Cardiac fibroblast (primary cell): Measurements from ENCODE around the gene ITGA7.

Source experiments
- DNase-seq, 2 donors: peaks; one replicate each; pipeline versions ENCODE4 v3.0.0 to v3.0.0-alpha.2; 2010; ENCODE audit warnings: low read depth in 2 of 2
- H3K4me3 ChIP-seq, 2 donors: replicated peaks in 1 of 2; 1 replicate in 1 of 2; 2 replicates in 1 of 2; pipeline ENCODE4 v1.5.1; 2011; ENCODE audit warnings: low read depth in 2 of 2, low read length in 2 of 2, mild to moderate bottlenecking in 2 of 2, moderate library complexity in 1 of 2
- TF ChIP-seq, protein P1 (sequence below): IDR thresholded peaks from one replicate; pipeline ENCODE4 v1.5.1; 2011; ENCODE audit warnings: low read depth, mild to moderate bottlenecking, low read length, inconsistent platforms

ITGA7 gene

GRCh38 chr12:55744340-55745030 is 36.8 kb upstream of the ITGA7 start:
- peak overlapping the region; percentile 63 to 66 for H3K4me3 ChIP-seq
- TF ChIP-seq, protein P1, sequence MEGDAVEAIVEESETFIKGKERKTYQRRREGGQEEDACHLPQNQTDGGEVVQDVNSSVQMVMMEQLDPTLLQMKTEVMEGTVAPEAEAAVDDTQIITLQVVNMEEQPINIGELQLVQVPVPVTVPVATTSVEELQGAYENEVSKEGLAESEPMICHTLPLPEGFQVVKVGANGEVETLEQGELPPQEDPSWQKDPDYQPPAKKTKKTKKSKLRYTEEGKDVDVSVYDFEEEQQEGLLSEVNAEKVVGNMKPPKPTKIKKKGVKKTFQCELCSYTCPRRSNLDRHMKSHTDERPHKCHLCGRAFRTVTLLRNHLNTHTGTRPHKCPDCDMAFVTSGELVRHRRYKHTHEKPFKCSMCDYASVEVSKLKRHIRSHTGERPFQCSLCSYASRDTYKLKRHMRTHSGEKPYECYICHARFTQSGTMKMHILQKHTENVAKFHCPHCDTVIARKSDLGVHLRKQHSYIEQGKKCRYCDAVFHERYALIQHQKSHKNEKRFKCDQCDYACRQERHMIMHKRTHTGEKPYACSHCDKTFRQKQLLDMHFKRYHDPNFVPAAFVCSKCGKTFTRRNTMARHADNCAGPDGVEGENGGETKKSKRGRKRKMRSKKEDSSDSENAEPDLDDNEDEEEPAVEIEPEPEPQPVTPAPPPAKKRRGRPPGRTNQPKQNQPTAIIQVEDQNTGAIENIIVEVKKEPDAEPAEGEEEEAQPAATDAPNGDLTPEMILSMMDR: no peak
- no peak for DNase-seq

- peak; percentile 68 to 74 for DNase-seq
- peak overlapping the region; percentile 63 to 66 for H3K4me3 ChIP-seq
- TF ChIP-seq, protein P1: peak; percentile 2
Measured at GRCh38 chr12:55743406-55744339, 36.0 kb upstream of the ITGA7 start.

DNA sequence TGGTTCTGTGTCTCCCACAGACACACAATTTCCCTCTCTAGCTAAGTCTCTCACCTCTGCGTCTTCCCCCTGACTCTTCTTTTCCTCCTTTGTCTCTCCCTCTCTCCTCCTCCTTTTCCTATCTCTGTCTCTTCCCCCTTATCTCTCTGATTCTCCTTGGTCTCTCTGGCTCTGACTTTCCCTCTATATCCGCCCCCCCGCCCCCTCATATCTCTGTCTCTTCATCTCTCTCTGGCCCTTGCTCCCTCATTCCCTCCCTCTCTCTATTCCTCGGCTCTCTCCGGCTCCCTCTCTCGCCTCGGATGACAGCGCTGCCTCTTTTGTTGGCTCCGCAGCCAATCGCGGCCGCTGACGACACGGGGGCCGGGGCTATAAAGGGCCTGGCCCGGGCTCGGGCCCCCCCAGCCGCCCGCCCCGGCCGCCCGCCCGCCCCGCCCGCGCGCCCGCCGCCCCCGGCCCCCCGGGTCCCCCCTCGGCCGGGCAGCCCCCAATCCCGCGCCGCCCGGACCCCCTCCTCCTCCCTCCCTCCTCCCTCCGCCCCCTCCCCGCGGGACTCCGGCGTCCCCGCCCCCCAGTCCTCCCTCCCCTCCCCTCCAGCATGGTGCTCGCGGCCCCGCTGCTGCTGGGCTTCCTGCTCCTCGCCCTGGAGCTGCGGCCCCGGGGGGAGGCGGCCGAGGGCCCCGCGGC is 35.2 kb upstream of the ITGA7 start, which contains the start of gene GDF11:
TSS of gene GDF11 (plus strand) at position 404 of the 687 bp plus-strand sequence. CDS start at position 599, 195 bp downstream.
- TF ChIP-seq, protein P1: no peak
- H3K4me3 ChIP-seq: peak within 1 kb of the TSS; percentile 63 to 66
- DNase-seq: peak; percentile 73 to 82

DNA sequence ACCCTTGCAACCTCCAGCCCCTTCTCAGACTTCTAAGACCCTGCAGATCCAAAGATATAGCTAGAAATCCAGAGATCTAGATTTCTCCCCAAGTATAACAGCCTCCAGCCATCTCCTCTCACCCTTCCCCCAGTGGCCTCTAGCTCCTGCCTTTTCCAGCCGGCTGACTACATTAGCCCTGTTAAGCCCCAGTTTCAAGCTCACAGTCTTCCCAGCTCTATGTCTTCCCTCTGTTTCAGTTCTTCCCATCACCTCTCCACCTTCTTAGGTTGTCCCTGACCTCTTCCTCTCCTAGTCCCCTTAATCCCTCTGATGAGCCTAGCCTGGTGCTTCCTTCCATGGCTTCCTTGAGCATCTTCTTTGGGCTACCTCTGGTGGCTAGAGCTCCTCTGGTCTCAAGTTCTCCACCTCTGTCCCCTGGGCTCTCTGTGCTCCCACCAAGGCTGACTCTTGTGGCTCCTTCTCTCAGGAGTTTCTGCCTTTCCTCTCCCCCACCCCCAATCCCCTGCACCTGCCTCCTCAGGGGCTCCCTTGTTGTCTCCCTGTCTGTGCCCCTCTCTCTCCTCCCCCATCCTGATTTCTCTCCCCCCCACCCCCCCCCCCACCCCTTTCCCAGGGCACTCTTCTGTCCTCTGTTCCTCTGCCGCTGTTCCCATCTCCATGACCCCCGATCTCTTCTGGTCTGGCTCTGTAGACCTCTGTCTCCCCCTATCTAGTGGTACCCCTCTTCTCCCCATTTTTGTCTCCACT is 34.4 kb upstream of the ITGA7 start:
- no peak for DNase-seq
- peak overlapping the region; percentile 37 to 63 for H3K4me3 ChIP-seq
- TF ChIP-seq, protein P1: no peak

- TF ChIP-seq, protein P1: no peak
- H3K4me3 ChIP-seq: no peak overlapping the region
- no peak for DNase-seq
Measured at GRCh38 chr12:55739025-55739378, 31.3 kb upstream of the ITGA7 start.
